ENCODE data around the gene NOB1. TPM values are rescaled to one million over a fixed set of nuclear protein-coding genes. Genes with fewer than 3 reads are reported as not detected.

Gene NOB1
- total RNA-seq, 1 donor from 2014 or later: 60.3 TPM

DNA sequence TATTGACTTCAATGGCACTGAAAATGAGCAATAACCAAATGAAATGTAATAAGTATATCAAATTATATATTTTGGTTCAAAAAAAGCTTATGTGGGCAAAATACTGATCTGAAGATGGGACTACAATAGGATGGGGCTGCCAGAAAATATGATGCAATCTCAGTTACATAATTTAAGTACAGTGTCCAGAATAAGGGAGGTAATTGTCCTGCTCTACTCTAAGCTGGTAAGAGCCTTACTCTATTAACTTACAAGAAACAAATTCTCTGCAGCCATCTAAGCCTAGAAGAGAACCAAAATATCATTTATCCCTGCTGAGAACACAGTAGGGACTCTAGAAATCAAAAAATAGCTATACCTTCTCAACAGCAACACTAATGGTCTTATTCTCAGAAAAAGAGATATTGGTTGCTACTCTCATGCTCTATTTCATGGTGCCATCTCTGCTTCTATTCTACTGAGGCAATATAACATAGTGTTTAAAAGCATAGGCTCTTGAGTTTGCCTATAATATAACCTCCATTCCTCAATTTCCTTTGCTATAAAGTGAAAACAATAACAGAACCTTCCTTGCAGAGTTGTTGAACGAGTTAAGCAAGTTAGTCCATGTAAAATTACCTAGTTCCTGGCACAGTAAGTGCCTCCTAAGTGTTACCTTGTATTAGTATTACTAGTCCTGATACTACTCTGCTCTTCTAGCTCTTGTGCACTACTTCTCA is 48.3 kb downstream of the NOB1 start:
- H3K36me3 Mint-ChIP-seq: peaks cover 5% of the 10 kb centered on the region
- peak overlapping the region; percentile 24 for H3K4me3 Mint-ChIP-seq
- no peak for DNase-seq (ENCODE audit: extremely low spot score, unreplicated experiment)
- H3K9me3 Mint-ChIP-seq: no peaks in the 10 kb centered on the region
- H3K27ac Mint-ChIP-seq: peak overlapping the region; percentile 73
- TF ChIP-seq, protein P1, sequence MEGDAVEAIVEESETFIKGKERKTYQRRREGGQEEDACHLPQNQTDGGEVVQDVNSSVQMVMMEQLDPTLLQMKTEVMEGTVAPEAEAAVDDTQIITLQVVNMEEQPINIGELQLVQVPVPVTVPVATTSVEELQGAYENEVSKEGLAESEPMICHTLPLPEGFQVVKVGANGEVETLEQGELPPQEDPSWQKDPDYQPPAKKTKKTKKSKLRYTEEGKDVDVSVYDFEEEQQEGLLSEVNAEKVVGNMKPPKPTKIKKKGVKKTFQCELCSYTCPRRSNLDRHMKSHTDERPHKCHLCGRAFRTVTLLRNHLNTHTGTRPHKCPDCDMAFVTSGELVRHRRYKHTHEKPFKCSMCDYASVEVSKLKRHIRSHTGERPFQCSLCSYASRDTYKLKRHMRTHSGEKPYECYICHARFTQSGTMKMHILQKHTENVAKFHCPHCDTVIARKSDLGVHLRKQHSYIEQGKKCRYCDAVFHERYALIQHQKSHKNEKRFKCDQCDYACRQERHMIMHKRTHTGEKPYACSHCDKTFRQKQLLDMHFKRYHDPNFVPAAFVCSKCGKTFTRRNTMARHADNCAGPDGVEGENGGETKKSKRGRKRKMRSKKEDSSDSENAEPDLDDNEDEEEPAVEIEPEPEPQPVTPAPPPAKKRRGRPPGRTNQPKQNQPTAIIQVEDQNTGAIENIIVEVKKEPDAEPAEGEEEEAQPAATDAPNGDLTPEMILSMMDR (conservative IDR thresholded peaks at IDR 0.05): no peak
- peaks cover 10% of the 10 kb centered on the region for H3K4me1 Mint-ChIP-seq (ENCODE audit: unreplicated experiment)
- no peaks in the 10 kb centered on the region for H3K27me3 Mint-ChIP-seq

DNA sequence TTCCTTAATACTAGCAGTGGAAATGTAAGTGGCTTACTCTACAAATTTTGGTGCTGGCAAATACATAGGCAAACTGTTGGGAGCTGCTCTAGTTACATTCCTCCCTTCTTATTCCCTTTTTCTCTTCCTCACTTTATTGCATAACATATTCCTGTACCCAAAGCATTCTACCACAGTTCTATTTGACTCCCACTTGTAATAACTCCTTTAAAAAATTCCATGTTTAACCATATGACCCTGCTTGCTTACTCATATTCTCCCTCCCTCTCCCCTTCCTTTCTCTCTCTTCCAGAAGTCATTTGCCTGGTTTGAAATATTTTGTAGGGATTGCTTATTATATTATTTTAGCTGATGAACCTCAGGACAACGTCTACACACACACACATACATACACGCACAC is 51.1 kb downstream of the NOB1 start:
- H3K4me1 Mint-ChIP-seq (ENCODE audit: unreplicated experiment): peaks cover 4% of the 10 kb centered on the region
- no peak overlapping the region for H3K4me3 Mint-ChIP-seq
- no peaks in the 10 kb centered on the region for H3K9me3 Mint-ChIP-seq
- H3K27ac Mint-ChIP-seq: no peak overlapping the region
- DNase-seq (ENCODE audit: extremely low spot score, unreplicated experiment): no peak
- TF ChIP-seq, protein P1 (conservative IDR thresholded peaks at IDR 0.05): no peak
- H3K36me3 Mint-ChIP-seq: peaks cover 12% of the 10 kb centered on the region
- H3K27me3 Mint-ChIP-seq: no peaks in the 10 kb centered on the region

DNA sequence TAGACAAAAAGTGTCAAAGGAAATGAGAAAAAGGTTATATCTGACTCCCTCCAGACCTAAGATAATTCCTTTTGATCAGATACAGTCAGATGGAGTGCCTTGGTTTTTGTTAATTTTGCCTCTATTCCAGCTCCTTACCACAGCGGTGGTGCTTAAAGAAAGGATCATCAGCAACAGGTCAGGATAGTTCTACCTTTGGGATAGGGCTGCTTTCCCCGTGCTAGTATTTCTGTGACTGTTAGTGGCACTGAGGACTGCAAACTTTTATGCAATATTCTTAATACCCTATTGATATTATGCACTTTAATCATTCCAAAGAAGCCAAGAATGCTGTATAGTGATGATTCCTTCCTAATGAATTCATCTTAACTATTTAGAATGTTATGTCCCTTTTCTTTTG is 52.9 kb downstream of the NOB1 start:
- TF ChIP-seq, protein P1 (conservative IDR thresholded peaks at IDR 0.05): no peak
- H3K27me3 Mint-ChIP-seq: no peaks in the 10 kb centered on the region
- H3K9me3 Mint-ChIP-seq: no peaks in the 10 kb centered on the region
- H3K4me3 Mint-ChIP-seq: no peak overlapping the region
- no peak overlapping the region for H3K27ac Mint-ChIP-seq
- peaks cover 11% of the 10 kb centered on the region for H3K36me3 Mint-ChIP-seq
- DNase-seq (ENCODE audit: extremely low spot score, unreplicated experiment): no peak
- peaks cover 4% of the 10 kb centered on the region for H3K4me1 Mint-ChIP-seq (ENCODE audit: unreplicated experiment)

DNA sequence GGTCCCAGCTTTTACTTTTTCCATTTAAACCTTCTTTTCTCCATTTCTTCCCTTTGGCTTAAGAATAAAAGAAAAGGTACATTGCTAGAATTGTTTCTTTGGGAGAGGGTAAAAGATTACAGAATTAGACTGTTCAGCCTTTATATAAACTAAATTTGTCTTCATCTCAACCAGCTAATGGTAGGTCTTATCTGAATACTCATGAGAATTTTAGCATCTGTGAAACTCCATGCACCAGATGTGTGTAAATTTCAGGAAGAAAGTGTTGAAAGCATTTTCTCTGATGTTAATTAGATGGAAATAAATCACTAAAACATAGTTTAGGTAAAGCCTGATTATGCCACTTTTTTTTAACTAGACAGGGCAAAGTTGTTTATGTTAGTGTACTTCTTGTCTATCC is 53.3 kb downstream of the NOB1 start:
- Mint-ChIP-seq H3K4me1 (ENCODE audit: unreplicated experiment) (peaks cover 4% of the 10 kb centered on the region), H3K36me3 (peaks cover 8% of the 10 kb centered on the region), H3K9me3 (no peaks in the 10 kb centered on the region), H3K4me3 (no peak overlapping the region), H3K27ac (no peak overlapping the region), H3K27me3 (no peaks in the 10 kb centered on the region)
- no peak for DNase-seq (ENCODE audit: extremely low spot score, unreplicated experiment)
- TF ChIP-seq, protein P1 (conservative IDR thresholded peaks at IDR 0.05): no peak

DNA sequence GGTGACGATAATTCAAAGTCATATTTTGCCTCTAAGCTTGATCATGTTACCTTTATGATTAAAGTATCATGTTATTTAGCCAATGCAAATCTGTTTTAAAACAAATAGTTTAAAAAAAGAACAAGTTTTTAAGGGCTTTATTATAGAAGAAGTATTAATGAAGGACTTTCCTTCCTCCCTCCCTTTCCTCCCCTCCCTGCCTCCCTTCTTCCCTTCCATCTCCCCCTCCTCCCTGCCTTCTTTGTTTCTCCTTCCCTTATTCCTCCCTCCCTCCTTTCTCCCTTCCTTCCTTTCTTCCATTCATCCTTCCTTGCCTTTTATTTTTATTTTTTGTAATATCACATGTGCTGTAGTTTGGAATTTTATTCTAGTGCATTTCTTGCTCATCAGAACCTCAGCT is 54.8 kb downstream of the NOB1 start:
- Mint-ChIP-seq H3K36me3 (peaks cover 15% of the 10 kb centered on the region), H3K27ac (no peak overlapping the region), H3K4me3 (no peak overlapping the region), H3K27me3 (no peaks in the 10 kb centered on the region), H3K9me3 (no peaks in the 10 kb centered on the region), H3K4me1 (ENCODE audit: unreplicated experiment) (peaks cover 4% of the 10 kb centered on the region)
- no peak for DNase-seq (ENCODE audit: extremely low spot score, unreplicated experiment)
- TF ChIP-seq, protein P1 (conservative IDR thresholded peaks at IDR 0.05): no peak

Measured in type B pancreatic cell (in vitro differentiated cells).